Esophagus (tissue), 2 donors: ENCODE data around the gene MMP25. TPM values are rescaled to one million over a fixed set of nuclear protein-coding genes. Genes with fewer than 3 reads are reported as not detected.
A peak's percentile ranks its signal among the peaks of the same experiment; 100 is the strongest.
"Not testable (repeated sequence)": the region's sequence is repeated elsewhere in the genome, so short reads cannot be mapped to it uniquely, and the experiment has no call there.

Experiments used
- H3K27ac ChIP-seq, 2 donors: one replicate each; pipeline ENCODE4 v1.5.1; 2013; ENCODE audit warnings: low read depth in 2 of 2, mild to moderate bottlenecking in 2 of 2, inconsistent platforms in 1 of 2, low read length in 1 of 2, moderate library complexity in 1 of 2
- H3K27me3 ChIP-seq, 2 donors: one replicate each; pipeline ENCODE4 v1.6.1; 2013; ENCODE audit warnings: low read length in 2 of 2, control low read depth in 1 of 2, mild to moderate bottlenecking in 1 of 2; ENCODE audit not compliant: insufficient read depth in 2 of 2, control insufficient read depth in 1 of 2
- H3K36me3 ChIP-seq, 2 donors: one replicate each; pipeline ENCODE4 v1.6.1; 2013; ENCODE audit warnings: low read length in 1 of 2; ENCODE audit not compliant: control insufficient read depth in 2 of 2, insufficient read depth in 2 of 2
- H3K4me1 ChIP-seq, 2 donors: one replicate each; pipeline ENCODE4 v1.6.1; 2013; ENCODE audit warnings: low read length in 1 of 2; ENCODE audit not compliant: control insufficient read depth in 2 of 2, insufficient read depth in 2 of 2
- H3K4me3 ChIP-seq, 2 donors: one replicate each; pipeline ENCODE4 v1.5.1; 2013; ENCODE audit warnings: low read length in 2 of 2, mild to moderate bottlenecking in 2 of 2, low read depth in 1 of 2, moderate library complexity in 1 of 2
- H3K9me3 ChIP-seq, 2 donors: one replicate each; pipeline ENCODE4 v1.6.1; 2013; ENCODE audit warnings: mild to moderate bottlenecking in 2 of 2, low read depth in 1 of 2, low read length in 1 of 2, moderate library complexity in 1 of 2; ENCODE audit not compliant: control insufficient read depth in 2 of 2, insufficient read depth in 1 of 2
- WGBS, 2 donors: extraction: QIAGEN DNeasy Blood & Tissue Kit; methylation state at CpG; one replicate each; pipeline ENCODE4 v1.1.7; 2013; 5-methylcytosine and 5-hydroxymethylcytosine counted together
- polyA plus RNA-seq, 2 donors: library from polyadenylated mRNA; stranded (reverse); fragments of 200-250 nt; gene quantifications; one replicate each; pipeline ENCODE4 v1.2.3, GENCODE V29; 2013
- donor health status: healthy with polysubstance abuse.
- donor health status: Bipolar disorder and iron deficiency.

The MMP25 gene
- polyA plus RNA-seq, 2 donors: 0.51 to 2.6 TPM

- Histone ChIP-seq H3K36me3 (no peaks in the 10 kb centered on the region), H3K9me3 (no peaks in the 10 kb centered on the region), H3K27me3 (no peaks in the 10 kb centered on the region), H3K27ac (peak overlapping the region; percentile 58 to 66), H3K4me1 (peaks cover 9 to 12% of the 10 kb centered on the region in 2 donors), H3K4me3 (peak overlapping the region; percentile 66 to 77)
- 56 to 58% methylated on average over 9 of the region's 9 CpGs for WGBS, 2 donors
Measured at GRCh38 chr16:3059723-3060242, 13.4 kb downstream of the MMP25 start.

GRCh38 chr16:3060339-3061127 is 14.2 kb downstream of the MMP25 start:
- no peaks in the 10 kb centered on the region for H3K9me3 ChIP-seq
- WGBS, 2 donors: 75 to 76% methylated on average over 14 of the region's 14 CpGs
- no peak overlapping the region for H3K4me3 ChIP-seq
- no peaks in the 10 kb centered on the region for H3K36me3 ChIP-seq
- H3K27me3 ChIP-seq: no peaks in the 10 kb centered on the region
- peaks cover 8 to 14% of the 10 kb centered on the region in 2 donors for H3K4me1 ChIP-seq
- H3K27ac ChIP-seq: no peak overlapping the region

GRCh38 chr16:3062553-3062952 is 16.2 kb downstream of the MMP25 start:
- peaks cover 4 to 14% of the 10 kb centered on the region in 2 donors for H3K4me1 ChIP-seq
- H3K36me3 ChIP-seq: no peaks in the 10 kb centered on the region
- 86 to 89% methylated on average over 6 of the region's 6 CpGs for WGBS, 2 donors
- H3K27me3 ChIP-seq: no peaks in the 10 kb centered on the region
- H3K4me3 ChIP-seq: no peak overlapping the region
- no peak overlapping the region for H3K27ac ChIP-seq
- no peaks in the 10 kb centered on the region for H3K9me3 ChIP-seq

GRCh38 chr16:3063625-3064386 is 17.4 kb downstream of the MMP25 start:
- Histone ChIP-seq H3K27me3 (no peaks in the 10 kb centered on the region), H3K9me3 (no peaks in the 10 kb centered on the region), H3K36me3 (no peaks in the 10 kb centered on the region), H3K4me1 (peaks cover 10 to 11% of the 10 kb centered on the region in 2 donors), H3K4me3 (no peak overlapping the region), H3K27ac (no peak overlapping the region)
- 92 to 94% methylated on average over 8 of the region's 8 CpGs for WGBS, 2 donors

GRCh38 chr16:3065069-3065741 is 18.8 kb downstream of the MMP25 start, which contains the start of gene IL32:
Gene IL32, plus strand, starts transcription at chr16:3065640. Its CDS starts 172 bp downstream, at chr16:3065812.
- Histone ChIP-seq H3K36me3 (no peaks in the 10 kb centered on the region), H3K27me3 (no peaks in the 10 kb centered on the region), H3K9me3 (no peaks in the 10 kb centered on the region), H3K27ac (peak within 1 kb of the TSS; percentile 45 to 54), H3K4me3 (peak within 1 kb of the TSS; percentile 34 to 46), H3K4me1 (peaks cover 4 to 10% of the 10 kb centered on the region in 2 donors)
- WGBS, 2 donors: 27 to 40% methylated on average over 12 to 13 of the region's 13 CpGs

- Histone ChIP-seq H3K27ac (peak overlapping the region; percentile 45 to 54), H3K36me3 (no peaks in the 10 kb centered on the region), H3K9me3 (no peaks in the 10 kb centered on the region), H3K4me1 (peaks cover 4 to 10% of the 10 kb centered on the region in 2 donors), H3K4me3 (peak overlapping the region; percentile 34 to 46), H3K27me3 (no peaks in the 10 kb centered on the region)
- WGBS, 2 donors: 51 to 56% methylated on average over 25 to 26 of the region's 26 CpGs
Measured at GRCh38 chr16:3065742-3066439, 19.5 kb downstream of the MMP25 start.

GRCh38 chr16:3066440-3066748 is 20.0 kb downstream of the MMP25 start:
- Histone ChIP-seq H3K9me3 (no peaks in the 10 kb centered on the region), H3K4me3 (peak overlapping the region; percentile 34 to 46), H3K36me3 (no peaks in the 10 kb centered on the region), H3K27me3 (no peaks in the 10 kb centered on the region), H3K27ac (no peak overlapping the region), H3K4me1 (peaks cover 4 to 10% of the 10 kb centered on the region in 2 donors)
- 79 to 85% methylated on average over 7 of the region's 7 CpGs for WGBS, 2 donors

- Histone ChIP-seq H3K4me3 (no peak overlapping the region), H3K27ac (no peak overlapping the region), H3K36me3 (no peaks in the 10 kb centered on the region), H3K4me1 (peaks cover 4 to 10% of the 10 kb centered on the region in 2 donors), H3K27me3 (no peaks in the 10 kb centered on the region), H3K9me3 (no peaks in the 10 kb centered on the region)
- WGBS, 2 donors: 46 to 61% methylated on average over 4 of the region's 4 CpGs
Measured at GRCh38 chr16:3068487-3068886, 22.1 kb downstream of the MMP25 start.

- not testable (repeated sequence) for H3K9me3 ChIP-seq, H3K36me3 ChIP-seq, H3K27me3 ChIP-seq, H3K4me3 ChIP-seq, H3K27ac ChIP-seq
- H3K4me1 ChIP-seq: peaks cover 10% of the 10 kb centered on the region in 2 donors
- WGBS, 2 donors: 85% methylated on average over 10 of the region's 11 CpGs
Measured at GRCh38 chr16:3069146-3069545, 22.8 kb downstream of the MMP25 start.
